Measurements from ENCODE around the gene VIPR2.
"Not testable (repeated sequence)": the region's sequence is repeated elsewhere in the genome, so short reads cannot be mapped to it uniquely, and the experiment has no call there.

Gene VIPR2

DNA sequence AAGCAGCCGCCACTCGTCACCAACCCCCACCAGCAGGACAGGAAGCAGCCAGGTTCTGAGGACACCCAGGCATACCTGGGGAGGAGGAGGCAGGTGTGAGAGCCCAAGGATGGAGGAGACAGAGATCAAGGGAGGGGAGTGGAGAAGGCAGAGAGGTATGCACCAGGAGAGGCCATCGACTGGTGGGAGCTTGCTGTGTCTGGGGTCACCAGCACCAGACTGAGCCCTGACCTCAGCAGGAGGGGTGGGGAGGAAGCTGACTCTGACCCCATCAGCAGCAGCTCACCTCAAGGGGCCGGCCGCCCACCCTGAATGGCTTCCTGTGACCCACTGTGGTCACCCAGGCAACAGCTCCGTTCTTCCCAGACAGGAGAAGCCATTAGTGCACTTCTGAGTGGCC lies 7.8 kb downstream of the VIPR2 start:
- Histone ChIP-seq H3K9ac (ENCODE audit: low read depth, low read length) (no peak overlapping the region), H3K4me1 (ENCODE audit: insufficient read depth, low read length) (peaks cover 19% of the 10 kb centered on the region; the same call in 1 of the 2 replicates), H3K36me3 (ENCODE audit: insufficient read depth, low read depth, low read length) (peaks cover 15% of the 10 kb centered on the region; the same call in 1 of the 2 replicates), H3K27me3 (ENCODE audit: insufficient read depth, low read length) (peaks cover 3% of the 10 kb centered on the region; the same call in 1 of the 2 replicates), H3K27ac (ENCODE audit: low read length) (no peak overlapping the region), H3K4me3 (ENCODE audit: low read length) (no peak overlapping the region), H3K9me3 (ENCODE audit: insufficient read depth, low read depth, low read length) (no peaks in the 10 kb centered on the region)

DNA sequence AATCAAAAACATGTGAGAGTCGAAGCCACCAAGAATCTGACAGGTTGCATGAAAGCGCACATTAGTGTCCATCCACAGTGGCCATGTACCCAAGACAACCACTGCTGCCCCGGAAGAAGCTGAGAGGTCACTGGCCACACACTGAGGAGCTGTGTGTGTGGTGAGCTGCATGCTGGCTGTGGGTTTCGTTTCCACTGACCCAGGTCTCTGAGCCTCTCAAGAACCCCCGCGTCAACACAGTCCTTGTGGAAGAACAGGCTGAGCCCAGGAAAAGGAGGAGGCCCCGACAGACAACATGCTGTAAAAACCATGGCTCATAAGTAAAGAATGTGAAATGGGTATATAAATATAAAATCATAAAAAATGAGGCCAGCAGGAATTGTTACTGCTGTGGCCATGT lies 8.2 kb downstream of the VIPR2 start:
- peaks cover 15% of the 10 kb centered on the region; the same call in 1 of the 2 replicates for H3K36me3 ChIP-seq (ENCODE audit: insufficient read depth, low read depth, low read length)
- no peak overlapping the region for H3K4me3 ChIP-seq (ENCODE audit: low read length)
- no peak overlapping the region for H3K27ac ChIP-seq (ENCODE audit: low read length)
- no peaks in the 10 kb centered on the region for H3K9me3 ChIP-seq (ENCODE audit: insufficient read depth, low read depth, low read length)
- no peaks in the 10 kb centered on the region for H3K27me3 ChIP-seq (ENCODE audit: insufficient read depth, low read length)
- no peak overlapping the region for H3K9ac ChIP-seq (ENCODE audit: low read depth, low read length)
- peaks cover 17% of the 10 kb centered on the region; the same call in 1 of the 2 replicates for H3K4me1 ChIP-seq (ENCODE audit: insufficient read depth, low read length)

DNA sequence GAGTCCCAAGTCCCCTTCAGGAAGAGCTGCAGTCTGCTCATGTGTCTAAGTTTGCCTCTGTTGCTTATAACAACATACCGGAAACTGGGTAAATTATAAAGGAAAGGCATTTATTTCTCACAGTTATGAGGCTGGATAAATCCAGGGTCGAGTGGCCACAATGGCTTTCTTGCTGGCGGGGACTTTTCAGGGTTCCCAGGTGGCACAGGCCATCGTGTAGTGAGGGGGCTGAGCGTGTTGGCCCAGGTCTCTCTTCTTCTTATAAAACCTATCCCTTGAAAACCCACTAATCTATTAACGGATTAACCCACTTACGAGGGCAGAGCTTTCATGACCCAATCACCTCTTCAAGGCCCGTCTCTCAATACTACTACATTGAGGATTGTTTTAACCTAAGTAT lies 8.7 kb downstream of the VIPR2 start:
- Histone ChIP-seq H3K27ac (ENCODE audit: low read length) (no peak overlapping the region), H3K9me3 (ENCODE audit: insufficient read depth, low read depth, low read length) (no peaks in the 10 kb centered on the region), H3K36me3 (ENCODE audit: insufficient read depth, low read depth, low read length) (peaks cover 15% of the 10 kb centered on the region; the same call in 1 of the 2 replicates), H3K9ac (ENCODE audit: low read depth, low read length) (no peak overlapping the region), H3K27me3 (ENCODE audit: insufficient read depth, low read length) (no peaks in the 10 kb centered on the region), H3K4me3 (ENCODE audit: low read length) (no peak overlapping the region), H3K4me1 (ENCODE audit: insufficient read depth, low read length) (peaks cover 15% of the 10 kb centered on the region; the same call in 1 of the 2 replicates)

DNA sequence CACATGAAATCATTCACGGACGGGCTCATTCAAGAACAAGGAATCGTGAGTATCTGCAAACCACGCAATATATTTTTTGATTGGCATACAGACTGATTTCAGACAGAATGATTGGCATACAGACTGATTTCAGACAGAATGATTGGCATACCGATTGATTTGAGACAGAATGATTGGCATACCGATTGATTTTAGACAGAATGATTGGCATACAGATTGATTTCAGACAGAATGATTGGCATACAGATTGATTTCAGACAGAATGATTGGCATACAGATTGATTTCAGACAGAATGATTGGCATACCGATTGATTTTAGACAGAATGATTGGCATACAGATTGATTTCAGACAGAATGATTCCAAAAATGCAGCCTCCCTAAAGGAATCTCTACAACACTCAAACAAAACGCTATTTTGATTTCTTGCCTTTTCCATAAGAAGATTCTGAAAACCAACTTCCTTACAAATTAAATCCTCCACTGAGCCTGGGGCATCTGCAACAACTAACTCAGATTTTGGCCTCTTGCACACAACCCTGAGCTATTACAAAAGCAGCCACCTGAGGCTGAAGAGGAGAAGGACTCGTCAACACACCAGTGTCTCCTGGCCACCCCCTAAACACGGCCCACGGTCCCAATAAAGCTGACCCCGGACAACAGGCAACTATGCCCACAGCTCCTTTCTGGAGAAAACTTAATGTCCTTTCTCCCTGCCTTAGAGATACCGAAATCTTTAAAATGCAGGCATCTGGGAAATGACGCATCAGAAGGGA lies 11.8 kb downstream of the VIPR2 start:
- not testable (repeated sequence) for H3K9me3 ChIP-seq (ENCODE audit: insufficient read depth, low read depth, low read length); H3K9ac ChIP-seq (ENCODE audit: low read depth, low read length)

DNA sequence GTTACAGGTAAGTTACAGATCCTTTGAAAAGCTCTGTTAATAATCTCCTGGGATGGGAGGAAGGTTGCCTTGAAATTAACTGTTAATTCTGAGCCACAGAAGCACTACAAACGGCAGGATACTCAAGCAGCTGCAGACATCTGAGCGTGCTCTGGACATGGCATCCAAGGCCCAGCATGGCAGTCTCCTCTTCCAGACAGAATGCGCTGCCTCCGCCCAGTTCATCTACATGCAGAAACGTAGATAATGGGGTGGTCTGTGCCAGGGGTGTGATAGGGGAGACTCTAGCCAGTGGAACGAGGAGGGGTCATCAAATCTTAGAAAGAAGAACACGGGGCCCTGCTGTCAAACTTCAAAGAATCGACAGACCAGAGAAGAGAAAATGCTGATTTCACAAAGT lies 13.8 kb downstream of the VIPR2 start:
- Histone ChIP-seq H3K27ac (ENCODE audit: low read length) (no peak overlapping the region), H3K4me1 (ENCODE audit: insufficient read depth, low read length) (peaks cover 4% of the 10 kb centered on the region; the same call in 1 of the 2 replicates), H3K27me3 (ENCODE audit: insufficient read depth, low read length) (no peaks in the 10 kb centered on the region), H3K36me3 (ENCODE audit: insufficient read depth, low read depth, low read length) (no peaks in the 10 kb centered on the region), H3K4me3 (ENCODE audit: low read length) (no peak overlapping the region), H3K9ac (ENCODE audit: low read depth, low read length) (no peak overlapping the region), H3K9me3 (ENCODE audit: insufficient read depth, low read depth, low read length) (no peaks in the 10 kb centered on the region)

More for the DNA sequence above, 11.8 kb downstream of the VIPR2 start:
- H3K4me1 ChIP-seq (ENCODE audit: insufficient read depth, low read length); H3K4me3 ChIP-seq (ENCODE audit: low read length); H3K36me3 ChIP-seq (ENCODE audit: insufficient read depth, low read depth, low read length); H3K27me3 ChIP-seq (ENCODE audit: insufficient read depth, low read length); H3K27ac ChIP-seq (ENCODE audit: low read length): not testable (repeated sequence)

DNA sequence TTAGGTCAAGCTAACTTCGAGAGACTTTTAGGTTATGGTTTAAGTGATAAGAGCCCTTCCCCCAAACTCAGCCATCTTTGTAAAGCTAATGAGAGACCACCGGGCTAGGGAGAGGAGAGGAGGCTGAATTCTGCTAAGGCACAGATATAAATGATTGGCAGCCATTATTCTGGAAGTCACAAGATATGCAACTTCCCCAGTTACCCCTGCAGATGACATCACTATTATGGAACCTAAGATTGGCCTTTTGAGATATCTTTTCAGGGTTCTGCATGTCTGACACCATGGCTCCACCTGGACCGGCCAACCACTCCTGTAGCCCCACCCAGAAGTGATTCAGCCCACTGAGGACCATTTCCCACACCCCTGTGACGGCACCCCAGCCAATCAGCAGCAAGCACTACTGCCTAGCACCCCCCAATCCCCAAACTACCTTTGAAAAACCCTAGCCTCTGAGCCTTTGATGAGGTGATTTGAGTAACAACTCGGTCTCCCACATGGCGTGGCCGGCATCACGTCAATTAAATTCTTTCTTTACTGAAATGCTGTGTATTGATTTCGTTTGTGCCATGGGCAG lies 14.4 kb downstream of the VIPR2 start:
- Histone ChIP-seq H3K36me3 (ENCODE audit: insufficient read depth, low read depth, low read length) (no peaks in the 10 kb centered on the region), H3K9me3 (ENCODE audit: insufficient read depth, low read depth, low read length) (no peaks in the 10 kb centered on the region), H3K4me3 (ENCODE audit: low read length) (no peak overlapping the region), H3K4me1 (ENCODE audit: insufficient read depth, low read length) (peaks cover 4% of the 10 kb centered on the region; the same call in 1 of the 2 replicates), H3K27ac (ENCODE audit: low read length) (no peak overlapping the region), H3K27me3 (ENCODE audit: insufficient read depth, low read length) (no peaks in the 10 kb centered on the region), H3K9ac (ENCODE audit: low read depth, low read length) (no peak overlapping the region)

DNA sequence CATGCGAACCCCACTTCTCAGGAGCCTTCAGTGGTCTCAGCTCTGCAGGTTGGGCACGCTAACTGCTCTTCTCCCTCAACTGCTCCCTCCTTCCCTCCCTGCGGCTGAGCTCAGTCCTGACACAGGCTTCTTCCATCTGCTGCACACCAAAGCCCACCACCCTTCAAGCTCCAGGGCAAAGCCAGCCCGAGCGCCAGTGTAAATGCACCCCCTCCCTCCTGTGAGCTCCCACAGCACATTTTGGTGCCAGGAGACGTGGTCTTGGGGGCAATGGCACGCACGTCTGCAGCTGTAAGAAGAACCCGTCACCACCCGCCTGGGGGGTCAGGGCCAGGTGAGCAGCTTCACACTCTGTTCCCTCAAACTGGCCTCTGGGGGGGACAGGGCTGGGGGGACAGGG lies 15.9 kb downstream of the VIPR2 start:
- H3K9ac ChIP-seq (ENCODE audit: low read depth, low read length) = no peak overlapping the region
- H3K36me3 ChIP-seq (ENCODE audit: insufficient read depth, low read depth, low read length) = no peaks in the 10 kb centered on the region
- no peaks in the 10 kb centered on the region for H3K27me3 ChIP-seq (ENCODE audit: insufficient read depth, low read length)
- H3K27ac ChIP-seq (ENCODE audit: low read length) = no peak overlapping the region
- no peaks in the 10 kb centered on the region for H3K9me3 ChIP-seq (ENCODE audit: insufficient read depth, low read depth, low read length)
- peaks cover 4% of the 10 kb centered on the region; the same call in 1 of the 2 replicates for H3K4me1 ChIP-seq (ENCODE audit: insufficient read depth, low read length)
- H3K4me3 ChIP-seq (ENCODE audit: low read length) = no peak overlapping the region

DNA sequence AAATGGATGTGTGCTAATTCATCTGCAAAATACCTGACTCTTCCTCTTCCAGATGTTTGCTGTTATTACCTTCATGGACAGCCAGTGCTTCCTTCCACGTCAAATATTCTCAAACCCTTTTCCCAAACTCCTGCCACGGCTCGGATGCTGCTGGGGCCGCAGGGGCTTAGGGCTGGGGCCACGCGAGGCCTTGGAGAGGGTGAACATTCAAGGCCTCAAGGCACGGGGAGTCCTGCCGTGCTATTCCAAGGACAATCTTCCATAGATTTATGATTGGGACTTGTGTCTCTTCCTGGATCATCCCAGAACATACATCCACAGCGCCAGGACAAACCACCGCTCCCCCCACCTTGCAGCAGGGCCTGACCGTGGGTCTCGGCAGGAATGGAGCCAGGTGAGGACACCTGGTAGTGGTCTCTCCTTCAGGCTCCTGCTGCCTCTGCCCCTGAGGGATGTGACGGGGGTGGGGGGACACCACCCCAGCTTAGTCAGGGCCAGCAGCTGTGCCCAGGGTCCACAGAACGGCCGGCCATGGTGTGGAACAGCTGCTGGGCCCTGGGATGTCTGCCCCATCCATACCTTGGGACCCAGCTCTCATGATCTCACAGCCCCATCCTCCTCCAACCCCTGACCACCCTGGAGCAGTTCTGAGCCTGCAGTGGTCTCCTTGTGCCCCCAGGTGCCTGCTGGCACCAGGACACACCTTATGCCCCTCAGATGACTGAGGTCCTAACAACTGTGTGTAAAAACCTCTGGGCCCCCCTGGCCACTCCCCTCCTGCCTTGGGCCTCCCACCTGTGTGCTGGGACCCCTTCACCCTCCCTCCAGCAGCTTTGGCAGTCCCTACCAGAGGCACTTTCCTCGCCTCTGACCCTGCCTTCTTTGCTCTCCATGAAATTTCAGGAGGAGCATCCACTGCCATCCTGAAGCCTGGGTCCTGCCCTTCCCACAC lies 16.7 kb downstream of the VIPR2 start:
- H3K27ac ChIP-seq (ENCODE audit: low read length) = no peak overlapping the region
- no peak overlapping the region for H3K4me3 ChIP-seq (ENCODE audit: low read length)
- no peaks in the 10 kb centered on the region for H3K27me3 ChIP-seq (ENCODE audit: insufficient read depth, low read length)
- H3K4me1 ChIP-seq (ENCODE audit: insufficient read depth, low read length) = peaks cover 4% of the 10 kb centered on the region; the same call in 1 of the 2 replicates
- H3K36me3 ChIP-seq (ENCODE audit: insufficient read depth, low read depth, low read length) = no peaks in the 10 kb centered on the region
- H3K9ac ChIP-seq (ENCODE audit: low read depth, low read length) = no peak overlapping the region
- H3K9me3 ChIP-seq (ENCODE audit: insufficient read depth, low read depth, low read length) = no peaks in the 10 kb centered on the region; the same call in 1 of the 2 replicates

DNA sequence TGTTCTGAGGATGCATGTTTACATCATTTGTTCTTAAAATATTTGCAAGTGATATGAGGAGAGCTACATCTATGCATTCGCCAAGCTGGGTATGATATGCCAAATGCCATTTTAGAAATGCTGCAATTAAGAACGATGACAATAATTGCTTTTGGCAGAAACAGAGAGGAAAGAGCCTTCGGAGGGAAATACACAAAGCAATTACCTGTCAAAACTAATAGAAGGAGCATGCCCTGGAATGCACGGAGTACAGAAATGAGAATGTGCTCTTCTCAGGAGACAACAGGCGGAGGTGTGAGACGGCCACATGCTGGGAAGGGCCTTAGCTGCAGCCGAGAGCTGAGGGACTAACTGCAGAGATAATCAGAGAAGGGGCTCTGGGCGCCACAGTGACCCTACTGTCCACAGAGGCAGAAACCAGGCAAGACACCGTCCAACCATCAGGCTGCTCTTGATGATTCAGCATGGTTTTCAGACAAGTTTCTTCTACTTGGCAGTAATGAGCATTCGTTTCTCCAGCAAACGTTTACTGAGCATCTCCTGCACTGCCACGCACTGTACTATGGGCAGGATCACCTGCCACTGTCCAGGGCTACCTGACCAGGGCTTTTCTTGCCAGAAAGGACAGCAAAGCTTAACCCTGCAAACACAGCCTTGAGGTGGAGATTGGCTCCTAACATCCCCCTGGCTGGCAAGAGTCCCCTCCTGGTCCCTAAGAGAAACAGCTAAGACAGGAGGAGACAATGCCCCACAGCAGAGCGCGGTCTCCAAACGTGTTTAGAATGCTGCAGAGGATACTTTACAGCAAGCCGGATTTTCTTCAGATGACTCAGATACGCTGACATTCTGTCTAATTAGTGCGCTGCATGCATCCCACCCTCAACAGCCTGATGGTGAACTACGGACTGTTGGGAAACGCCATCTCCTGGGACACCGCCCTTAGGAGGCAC lies 18.1 kb downstream of the VIPR2 start:
- H3K27me3 ChIP-seq (ENCODE audit: insufficient read depth, low read length) = no peaks in the 10 kb centered on the region
- H3K27ac ChIP-seq (ENCODE audit: low read length) = no peak overlapping the region
- H3K4me3 ChIP-seq (ENCODE audit: low read length) = no peak overlapping the region
- H3K9me3 ChIP-seq (ENCODE audit: insufficient read depth, low read depth, low read length) = no peaks in the 10 kb centered on the region; the same call in 1 of the 2 replicates
- no peaks in the 10 kb centered on the region for H3K36me3 ChIP-seq (ENCODE audit: insufficient read depth, low read depth, low read length)
- H3K9ac ChIP-seq (ENCODE audit: low read depth, low read length) = no peak overlapping the region
- H3K4me1 ChIP-seq (ENCODE audit: insufficient read depth, low read length) = peaks cover 3% of the 10 kb centered on the region; the same call in 1 of the 2 replicates

DNA sequence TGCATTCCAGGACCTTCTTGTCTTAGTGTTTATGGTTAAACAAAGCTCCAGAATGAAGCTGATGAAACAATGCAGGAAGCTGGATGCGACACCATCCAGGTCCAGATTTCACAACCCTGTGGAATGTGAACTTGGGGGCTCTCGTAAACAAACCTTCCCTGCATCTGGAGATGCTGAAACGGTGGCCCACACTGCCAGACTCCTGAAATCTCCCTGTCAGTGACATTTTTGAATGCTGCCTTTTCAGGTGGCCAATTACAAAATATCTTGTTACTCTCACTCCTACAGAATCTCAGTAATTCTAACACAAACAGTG lies 18.8 kb downstream of the VIPR2 start:
- Histone ChIP-seq H3K4me3 (ENCODE audit: low read length) (no peak overlapping the region), H3K27me3 (ENCODE audit: insufficient read depth, low read length) (no peaks in the 10 kb centered on the region), H3K27ac (ENCODE audit: low read length) (no peak overlapping the region), H3K36me3 (ENCODE audit: insufficient read depth, low read depth, low read length) (no peaks in the 10 kb centered on the region), H3K4me1 (ENCODE audit: insufficient read depth, low read length) (no peaks in the 10 kb centered on the region), H3K9me3 (ENCODE audit: insufficient read depth, low read depth, low read length) (no peaks in the 10 kb centered on the region; the same call in 1 of the 2 replicates), H3K9ac (ENCODE audit: low read depth, low read length) (no peak overlapping the region)
